HG02678 (cell line): ENCODE results near the gene JMJD6.
"Not testable (repeated sequence)": the region's sequence is repeated elsewhere in the genome, so short reads cannot be mapped to it uniquely, and the experiment has no call there.

Experiments used
- ATAC-seq: cut with Tn5 transposase; IDR thresholded peaks from one replicate; pipeline ENCODE4 v1.9.1; 2021; ENCODE audit warnings: mild to moderate bottlenecking, moderate library complexity; ENCODE audit not compliant: unreplicated experiment

JMJD6 gene

DNA sequence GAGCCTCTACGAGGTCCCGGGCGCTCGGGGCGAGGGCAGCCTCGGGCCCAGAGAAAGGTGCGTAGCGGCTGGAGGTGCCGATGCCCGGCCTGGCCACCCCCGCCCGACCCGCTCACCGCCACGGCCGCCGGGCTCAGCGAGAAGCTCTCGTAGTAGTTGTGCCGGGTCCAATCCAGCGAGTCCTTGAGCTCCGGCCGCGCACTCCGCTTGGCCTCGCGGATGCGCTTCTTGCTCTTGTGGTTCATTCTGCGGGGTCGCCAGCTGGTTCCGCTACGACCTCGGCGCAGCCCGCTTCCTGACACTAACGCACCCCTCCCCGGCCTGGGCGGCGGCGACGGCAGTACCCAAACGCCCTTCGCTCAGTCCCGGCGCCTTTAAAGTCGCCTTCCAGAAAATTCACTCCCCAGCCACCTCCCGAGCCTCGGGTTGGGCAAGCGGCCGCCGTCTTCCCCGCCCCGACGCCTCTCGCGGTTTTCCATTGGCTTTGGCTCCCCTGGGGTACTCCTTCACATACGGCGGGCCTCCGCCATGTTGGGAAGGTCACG lies at the start of gene JMJD6:
Gene JMJD6 (minus strand): TSS at position 376 of the 545 bp plus-strand sequence. CDS start 131 bp downstream, at position 245.
- ATAC-seq, result peak; percentile 77

DNA sequence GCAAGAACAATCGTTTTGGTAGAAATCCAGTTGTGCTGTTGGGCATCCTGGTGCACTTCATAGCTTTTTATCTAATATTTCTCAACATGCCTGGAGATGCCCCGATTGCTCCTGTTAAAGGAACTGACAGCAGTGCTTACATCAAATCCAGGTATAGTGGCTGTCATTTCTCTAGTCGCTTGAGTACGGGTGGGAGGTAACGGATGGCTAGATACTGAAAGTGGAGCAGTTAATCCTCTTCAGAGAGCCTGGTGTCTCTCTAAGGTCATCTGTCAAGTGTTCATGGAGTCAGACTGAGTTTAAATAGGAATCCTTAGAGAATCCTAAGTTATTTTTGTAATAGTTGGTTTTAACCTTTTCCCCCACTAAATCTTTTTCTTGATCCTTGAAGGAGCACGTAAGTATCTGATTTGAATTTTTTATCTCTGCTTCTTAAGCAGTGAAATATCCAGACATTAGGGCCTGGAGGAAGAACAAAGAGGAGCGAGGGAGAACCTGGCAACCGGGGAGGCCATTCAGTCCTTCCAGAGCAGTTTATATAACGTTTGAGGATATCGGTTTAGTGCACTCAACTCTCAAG lies 48.7 kb upstream of the JMJD6 start:
- ATAC-seq, result no peak

DNA sequence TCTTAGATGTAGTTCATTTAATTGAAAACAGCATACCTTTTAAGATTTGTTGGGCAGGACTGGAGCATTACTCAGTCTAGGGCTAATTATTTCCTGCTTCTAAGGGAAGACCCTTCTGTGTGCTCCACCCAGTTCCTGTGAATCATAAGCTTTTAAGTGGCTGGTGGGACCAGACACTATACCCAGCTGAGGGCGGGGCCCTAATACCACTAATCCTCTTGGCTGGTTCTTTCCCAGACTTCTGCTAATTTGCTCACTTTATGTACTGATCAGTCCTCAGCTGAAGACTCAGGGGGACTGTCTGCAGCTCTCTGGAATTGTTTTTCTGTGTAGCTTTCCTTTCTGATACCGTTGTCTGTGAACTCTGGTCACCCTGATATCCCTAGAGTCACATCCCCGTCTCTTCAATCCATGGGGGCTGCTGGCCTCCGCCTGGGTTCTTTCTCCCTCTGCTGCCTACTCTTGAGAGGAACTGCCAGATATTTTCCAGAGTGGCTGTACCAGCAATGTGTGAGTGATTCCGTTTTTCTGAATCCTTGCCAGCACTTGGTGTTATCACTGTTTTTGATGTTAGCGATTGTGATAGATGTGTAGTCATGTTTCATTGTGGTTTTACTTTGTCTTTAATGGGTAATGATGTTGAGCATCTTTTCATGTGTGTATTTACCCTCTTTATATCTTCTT lies 46.6 kb upstream of the JMJD6 start:
- ATAC-seq, result no peak

DNA sequence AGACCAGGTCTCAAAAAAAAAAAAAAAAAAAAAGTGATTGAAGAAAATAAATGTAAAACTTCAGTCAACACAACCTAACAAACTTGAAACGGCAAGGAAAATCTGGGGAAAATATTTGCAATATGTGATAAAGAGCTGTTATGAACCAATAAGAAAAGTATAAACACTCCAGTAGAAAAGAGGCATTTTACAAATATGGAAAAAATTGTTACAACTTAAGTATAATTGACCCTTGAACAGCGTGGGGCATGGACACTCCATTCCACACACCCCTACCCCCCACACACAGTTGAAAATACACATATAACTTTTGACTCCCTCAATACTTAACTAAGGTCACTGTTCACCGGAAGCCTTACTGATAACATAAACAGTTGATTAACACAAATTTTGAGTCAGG lies 32.2 kb upstream of the JMJD6 start:
- ATAC-seq, result no peak

DNA sequence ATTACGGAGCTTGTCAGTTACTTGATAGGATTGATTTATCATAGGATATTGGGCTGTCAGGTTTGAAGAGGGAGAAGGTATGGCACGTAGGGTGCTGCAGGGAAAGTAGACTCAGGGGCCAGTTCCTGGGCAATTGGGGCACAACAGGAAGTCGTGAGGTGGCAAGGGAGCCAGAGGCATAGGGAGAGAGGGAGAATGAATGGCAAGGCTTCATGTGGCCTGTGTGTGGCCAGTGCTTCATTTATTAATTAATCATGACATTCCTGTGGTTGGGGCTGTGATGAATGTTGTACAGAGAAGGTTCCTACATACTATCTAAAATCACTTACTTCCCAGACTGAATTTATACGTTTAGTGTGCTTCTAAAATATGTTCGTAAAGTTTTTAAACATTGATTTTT lies 30.9 kb upstream of the JMJD6 start:
- ATAC-seq, result no peak

DNA sequence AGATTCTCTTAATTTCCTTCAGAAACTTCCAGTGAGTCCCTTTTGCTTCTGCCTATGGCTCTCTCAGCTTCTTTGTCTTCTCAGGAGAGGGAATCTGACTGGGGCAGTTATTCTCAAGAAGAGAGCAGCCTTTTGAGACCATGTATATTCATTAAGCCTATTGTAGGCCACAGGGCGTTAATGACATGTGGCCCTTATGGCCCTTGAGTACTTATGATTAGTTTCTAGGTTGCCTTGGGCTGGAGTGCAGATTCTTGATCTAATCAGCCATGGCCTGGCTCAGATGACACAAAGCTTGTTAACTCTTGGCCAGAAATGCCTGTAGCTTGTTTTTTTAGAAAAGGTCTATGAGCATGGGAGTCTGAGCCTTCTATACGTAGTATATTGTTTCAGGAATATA lies 28.9 kb upstream of the JMJD6 start:
- ATAC-seq, result no peak

DNA sequence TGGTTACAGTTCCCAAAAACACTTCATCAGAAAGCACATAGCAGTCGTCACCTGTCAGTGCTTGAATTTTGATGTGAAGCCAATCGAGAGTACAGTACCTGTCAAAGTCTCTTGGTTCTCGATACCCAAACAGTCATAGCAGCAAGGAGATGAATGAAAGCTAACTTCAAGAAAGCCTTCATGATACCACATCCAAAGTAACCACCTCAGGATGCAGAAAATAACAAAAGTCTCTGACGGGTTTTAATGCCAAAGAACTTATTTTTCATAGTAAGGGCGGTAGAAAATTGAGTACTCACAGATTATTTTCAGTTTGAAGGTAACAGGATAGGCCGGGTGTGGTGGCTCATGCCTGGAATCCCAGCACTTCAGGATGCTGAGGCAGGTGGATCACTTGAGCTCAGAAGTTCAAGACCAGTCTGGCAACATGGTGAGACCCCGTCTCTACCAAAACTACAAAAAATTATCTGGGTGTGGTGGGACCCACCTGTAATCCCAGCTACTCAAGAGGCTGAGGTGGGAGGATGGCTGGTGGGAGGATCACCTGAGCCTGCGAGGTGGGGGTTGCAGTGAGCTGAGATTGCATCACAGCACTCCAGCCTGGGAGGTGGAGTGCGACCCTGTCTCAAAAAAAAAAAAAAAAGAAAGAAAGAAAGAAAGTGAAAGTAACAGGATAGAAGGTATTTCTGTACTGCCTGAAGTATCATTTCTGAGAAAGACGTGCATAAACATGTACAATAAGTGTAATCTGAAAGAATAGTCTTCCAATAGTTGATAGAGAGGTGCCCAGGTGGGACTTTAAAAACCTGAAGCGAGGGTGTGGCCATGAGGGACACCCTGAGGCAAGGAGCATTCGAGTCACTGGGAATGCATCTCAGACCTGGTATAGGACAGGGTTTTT lies 26.9 kb upstream of the JMJD6 start:
- ATAC-seq, result no peak

DNA sequence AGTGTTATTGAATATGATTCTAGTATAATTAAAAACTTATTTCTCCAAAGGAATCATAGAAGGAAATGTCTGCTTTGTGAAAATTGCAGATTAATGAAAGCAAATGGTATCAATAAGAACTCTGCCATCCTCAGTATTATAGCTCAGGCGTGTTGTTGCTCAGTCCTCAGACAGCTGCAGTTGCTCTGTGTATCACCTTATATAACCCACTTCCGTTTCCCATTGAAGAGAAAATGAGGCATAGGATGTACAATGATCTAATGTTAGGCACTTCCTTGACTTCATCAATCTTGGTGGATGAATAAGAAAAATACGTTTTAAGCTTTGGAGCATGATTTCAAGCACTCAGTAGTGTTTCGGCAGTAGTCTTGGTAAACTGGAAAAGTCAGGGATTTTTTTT lies 25.6 kb upstream of the JMJD6 start:
- ATAC-seq, result no peak

DNA sequence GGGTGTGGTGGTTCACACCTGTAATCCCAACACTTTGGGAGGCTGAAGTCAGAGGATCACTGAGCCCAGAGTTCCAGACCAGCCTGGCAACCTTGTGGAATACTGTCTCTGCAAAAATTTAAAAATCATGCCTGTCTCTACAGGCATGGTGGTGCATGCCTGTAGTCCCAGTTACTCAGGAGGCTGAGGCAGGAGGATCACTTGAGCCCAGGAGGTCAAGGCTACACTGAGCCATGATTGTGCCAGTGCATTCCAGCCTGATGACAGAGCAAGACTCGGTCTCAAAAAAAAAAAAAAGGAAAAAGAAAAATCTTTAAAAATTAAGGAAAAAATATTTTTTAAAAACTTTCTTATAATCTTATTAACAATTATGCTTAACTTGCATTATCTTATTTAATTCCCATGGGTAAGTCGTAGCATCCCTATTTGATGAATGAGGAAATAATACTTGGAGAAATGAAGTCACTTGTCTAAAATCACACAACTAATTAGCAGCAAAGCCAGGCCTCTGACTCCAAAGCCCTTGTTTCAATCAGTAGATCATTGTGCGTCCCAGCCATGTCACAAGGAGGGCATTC lies 25.1 kb upstream of the JMJD6 start:
- no peak for ATAC-seq

DNA sequence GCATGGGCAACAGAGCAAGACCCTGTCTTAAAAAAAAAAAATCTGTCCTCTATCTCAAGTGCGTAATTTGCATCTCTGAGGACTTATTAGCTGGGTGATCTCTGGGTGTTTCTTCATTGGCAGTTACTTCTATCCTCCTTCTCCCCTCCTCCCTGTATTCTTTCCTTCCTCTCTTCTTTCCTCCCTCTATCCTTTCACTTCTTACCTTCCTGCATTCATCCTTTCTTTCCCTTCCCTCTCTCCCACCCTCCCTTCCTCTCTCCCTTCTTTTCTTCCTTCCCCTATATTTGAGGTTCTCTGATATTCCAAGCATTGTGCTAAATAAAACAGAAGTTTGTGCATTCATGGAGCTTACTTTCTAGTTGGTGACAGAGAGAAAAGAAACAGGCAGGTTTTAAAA lies 22.3 kb upstream of the JMJD6 start:
- no peak for ATAC-seq

DNA sequence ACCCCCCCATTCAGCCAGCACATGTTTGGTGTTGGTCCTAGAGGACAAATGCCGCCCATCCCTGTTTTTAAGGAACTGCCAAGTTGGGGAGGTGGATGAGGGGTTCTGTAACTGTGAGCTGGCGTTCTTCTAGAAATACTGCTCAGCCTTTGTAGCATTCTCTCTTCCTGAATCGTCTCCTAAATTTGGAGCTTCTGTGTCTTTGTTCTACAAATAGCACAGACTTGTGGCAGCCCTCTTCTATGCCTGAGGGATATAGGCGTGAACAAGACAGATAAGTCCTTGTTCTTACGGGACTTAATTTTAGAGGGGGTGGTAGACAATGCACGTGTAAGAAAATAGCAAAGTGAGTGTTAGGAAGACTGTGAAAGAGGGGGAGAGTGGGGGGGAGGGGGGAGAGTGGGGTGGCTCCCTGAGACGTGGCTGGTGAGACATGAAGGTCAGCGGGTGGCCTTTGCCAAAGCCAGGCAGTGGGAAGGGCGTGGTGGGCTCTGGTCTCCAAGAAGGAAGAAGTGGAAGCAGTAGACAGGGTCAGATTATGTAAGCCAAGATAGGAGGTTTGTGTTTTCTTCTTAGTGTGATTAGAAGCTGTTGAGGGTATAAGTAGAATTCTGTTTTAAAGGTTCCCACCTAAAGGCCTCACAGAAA lies 21.4 kb upstream of the JMJD6 start:
- no peak for ATAC-seq

DNA sequence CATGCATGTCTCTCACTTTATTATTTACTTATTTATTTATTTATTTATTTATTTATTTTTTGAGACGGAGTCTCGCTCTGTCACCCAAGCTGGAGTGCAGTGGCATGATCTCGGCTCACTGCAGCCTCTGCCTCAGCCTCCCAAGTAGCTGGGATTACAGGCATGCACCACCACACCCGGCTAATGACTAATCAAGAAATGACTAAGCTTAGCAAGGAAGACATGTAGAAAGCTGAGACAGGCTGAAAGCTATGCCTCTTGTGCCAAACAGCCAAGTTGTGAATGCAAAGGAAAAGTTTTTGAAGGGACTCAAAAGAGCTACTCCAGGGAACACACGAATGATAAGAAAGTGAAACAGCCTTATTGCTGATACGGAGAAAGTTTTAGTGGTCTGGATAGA lies 19.4 kb upstream of the JMJD6 start:
- not testable (repeated sequence) for ATAC-seq

DNA sequence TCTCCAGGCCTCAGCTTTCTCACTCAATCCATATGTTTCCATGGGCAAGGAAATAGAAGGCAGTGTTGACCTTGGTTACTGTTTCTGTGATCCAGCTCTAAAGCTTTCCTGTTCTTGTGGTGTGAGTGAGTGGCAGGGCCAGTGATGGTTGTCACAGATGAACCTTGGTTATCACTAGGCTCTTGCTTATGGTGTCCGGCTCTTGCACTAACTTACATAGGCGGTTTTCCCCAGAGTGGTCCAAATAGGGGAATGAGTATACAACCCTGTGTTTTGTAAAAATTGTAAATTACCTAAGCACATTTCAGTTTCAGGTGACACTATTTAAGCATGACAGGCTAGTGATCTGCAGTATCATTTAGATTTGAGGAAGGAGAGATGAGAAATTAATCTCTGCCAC lies 18.3 kb upstream of the JMJD6 start:
- no peak for ATAC-seq

DNA sequence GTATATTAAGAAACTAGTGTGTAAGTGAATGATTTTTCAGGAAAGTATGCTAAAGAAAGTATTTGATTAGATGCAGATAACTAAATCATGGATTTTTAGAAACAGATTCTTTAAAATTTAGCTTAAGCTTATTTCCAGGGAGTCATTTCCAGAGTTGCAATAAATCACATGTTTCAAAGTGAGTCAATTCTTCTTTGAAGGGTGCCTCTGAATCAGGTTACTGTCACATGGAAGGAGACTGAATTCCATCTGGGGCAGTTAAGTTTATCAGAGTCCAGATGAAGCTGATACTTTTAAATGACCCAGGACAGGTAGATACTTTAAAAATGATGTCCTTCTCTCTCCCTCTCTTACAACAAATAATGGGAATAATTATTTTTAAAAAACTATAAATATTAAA lies 16.6 kb upstream of the JMJD6 start:
- no peak for ATAC-seq

DNA sequence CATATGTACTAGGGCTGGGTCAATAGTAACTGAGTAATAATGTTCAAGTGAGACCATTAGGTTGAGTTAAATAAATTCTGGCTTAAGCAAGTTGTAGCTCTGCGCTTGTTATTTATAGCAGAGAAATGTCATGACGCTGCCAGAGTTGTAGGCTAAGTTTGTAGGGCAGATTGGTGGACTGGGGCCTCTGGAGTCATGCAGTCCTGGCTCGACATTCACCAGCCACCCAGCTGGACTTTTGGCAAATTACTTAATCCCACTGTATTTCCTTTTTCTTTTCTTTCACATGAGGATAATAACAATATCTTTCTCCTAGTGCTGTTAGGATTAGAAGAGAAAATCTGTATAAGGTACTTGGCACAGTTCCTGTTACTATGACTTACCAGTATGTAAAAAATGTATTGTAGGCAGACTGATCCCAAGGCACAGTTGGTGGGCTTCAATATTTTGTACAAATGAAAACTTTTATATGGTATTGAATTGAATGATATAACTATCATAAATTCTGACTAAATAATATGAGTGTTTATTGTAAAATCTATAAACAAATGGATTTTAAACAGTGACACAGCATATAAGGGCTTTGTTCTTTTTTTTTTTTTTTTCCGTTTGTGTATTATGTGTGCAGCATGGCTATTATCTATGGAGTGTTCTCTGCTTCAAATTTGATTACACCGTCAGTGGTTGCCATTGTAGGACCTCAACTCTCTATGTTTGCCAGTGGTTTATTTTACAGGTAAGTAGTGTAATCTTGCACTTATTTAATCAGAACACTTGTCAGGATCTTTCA lies 14.1 kb upstream of the JMJD6 start:
- ATAC-seq, result no peak

DNA sequence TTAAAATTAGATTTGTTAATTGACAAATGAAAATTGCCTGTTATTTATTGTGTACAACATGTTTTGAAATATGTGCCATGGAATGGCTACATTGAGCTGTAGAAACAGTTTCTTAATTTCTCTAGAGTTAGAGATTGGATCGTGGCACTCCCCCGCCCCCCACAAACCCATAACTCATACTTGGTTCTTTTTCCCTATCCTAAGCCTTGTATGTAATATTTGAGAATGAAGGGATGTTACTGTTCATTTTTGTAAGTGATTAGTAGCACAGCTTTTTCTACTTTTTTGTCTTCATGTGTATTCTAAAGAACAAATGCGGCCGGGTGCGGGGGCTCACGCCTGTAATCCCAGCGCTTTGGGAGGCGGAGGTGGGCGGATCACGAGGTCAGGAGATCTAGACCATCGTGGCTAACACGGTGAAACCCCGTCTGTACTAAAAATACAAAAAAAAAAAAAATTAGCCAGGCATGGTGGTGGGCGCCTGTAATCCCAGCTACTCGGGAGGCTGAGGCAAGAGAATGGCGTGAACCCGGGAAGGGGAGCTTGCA lies 13.2 kb upstream of the JMJD6 start:
- not testable (repeated sequence) for ATAC-seq

DNA sequence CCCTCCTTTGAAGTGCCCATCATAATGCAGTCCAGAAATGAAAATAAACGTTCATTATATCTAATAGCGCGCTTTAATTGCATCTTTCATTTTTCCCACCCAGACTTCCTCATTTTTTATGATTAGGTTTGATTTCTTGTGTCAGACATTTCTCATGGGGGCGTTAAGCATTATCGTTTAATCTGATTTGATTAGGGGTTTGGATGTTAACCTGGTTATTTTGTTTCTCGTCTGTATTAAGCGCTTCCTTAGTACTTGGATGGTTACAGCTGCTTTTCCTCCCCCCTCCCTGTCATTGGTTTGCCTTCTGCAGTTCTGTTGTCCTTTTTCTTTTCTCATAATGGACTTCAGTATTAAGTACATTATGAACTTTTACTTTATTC lies 12.1 kb upstream of the JMJD6 start:
- ATAC-seq, result no peak

DNA sequence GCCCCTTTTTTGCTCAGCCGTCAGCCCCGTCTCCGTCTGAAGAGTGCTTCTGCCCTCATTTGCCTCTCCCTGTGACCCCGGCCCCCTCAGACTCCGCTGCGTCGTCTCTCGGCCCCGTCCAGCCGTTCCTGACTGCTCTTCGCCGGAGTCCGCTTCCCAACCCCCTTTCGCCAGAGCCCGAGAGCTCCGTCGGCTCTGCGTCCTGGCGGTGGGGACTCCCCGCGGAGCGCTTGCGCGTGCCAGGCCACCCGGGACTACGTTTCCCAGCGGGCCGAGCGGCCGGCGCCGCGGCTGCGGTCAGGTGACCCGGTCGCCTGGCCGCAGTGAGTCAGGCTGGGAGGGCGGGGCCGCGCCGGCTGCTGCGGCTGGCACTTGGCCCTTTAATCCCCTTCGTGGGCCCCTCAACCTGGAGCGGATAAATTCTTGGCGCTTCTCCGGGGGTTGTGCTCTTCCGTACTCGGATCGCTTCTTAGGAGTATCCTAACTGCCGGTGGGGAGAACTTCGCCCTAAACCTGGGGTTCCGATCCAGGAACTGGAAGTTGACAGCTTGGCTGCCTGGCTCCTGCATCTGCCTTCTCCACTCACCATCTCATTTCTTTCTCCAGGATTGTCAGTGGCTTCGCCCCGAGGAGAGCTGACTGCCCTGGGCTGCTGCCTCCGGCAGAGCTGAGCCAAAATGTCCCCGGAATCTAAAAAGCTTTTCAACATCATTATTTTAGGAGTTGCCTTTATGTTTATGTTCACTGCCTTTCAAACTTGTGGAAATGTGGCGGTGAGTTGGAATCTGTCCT lies 11.5 kb upstream of the JMJD6 start, which contains the start of gene MFSD11:
Gene MFSD11 (plus strand): TSS at position 444 of the 792 bp plus-strand sequence. CDS start 234 bp downstream, at position 678.
- ATAC-seq, result peak; percentile 63
